MM.1S (cell line): Measurements from ENCODE around the gene KRTAP10-4.

Experiments used
- DNase-seq: peaks from one replicate; pipeline ENCODE4 v3.0.0-alpha.2; 2015
- H2AFZ ChIP-seq: fragments of 300-600 bp; sonication (generic); 2 replicates; pipeline ENCODE4 v1.6.0; 2016; ENCODE audit warnings: antibody characterized with exemption, low read length
- H3F3A ChIP-seq: fragments of 300-600 bp; sonication (generic); 2 replicates; pipeline ENCODE4 v1.6.1; 2016; ENCODE audit warnings: mild to moderate bottlenecking, antibody characterized with exemption, low read length, moderate library complexity, mixed read lengths; ENCODE audit not compliant: insufficient read depth
- H3K27ac ChIP-seq: fragments of 300-600 bp; sonication (generic); 2 replicates; pipeline ENCODE4 v1.5.1; 2016; ENCODE audit warnings: mild to moderate bottlenecking, low read length
- H3K27me3 ChIP-seq: fragments of 300-600 bp; sonication (generic); replicated peaks from 2 replicates; pipeline ENCODE4 v1.6.0; 2016; ENCODE audit warnings: low read length; ENCODE audit not compliant: insufficient read depth
- H3K36me3 ChIP-seq: fragments of 300-600 bp; sonication (generic); replicated peaks from 2 replicates; pipeline ENCODE4 v1.6.1; 2016; ENCODE audit warnings: mild to moderate bottlenecking, low read length, mixed read lengths; ENCODE audit not compliant: insufficient read depth
- H3K4me1 ChIP-seq: fragments of 300-600 bp; sonication (generic); 2 replicates; pipeline ENCODE4 v1.6.1; 2016; ENCODE audit warnings: low read length, mixed read lengths
- H3K4me2 ChIP-seq: fragments of 300-600 bp; sonication (generic); 2 replicates; pipeline ENCODE4 v1.6.0; 2016; ENCODE audit warnings: low read depth, low read length
- H3K4me3 ChIP-seq: fragments of 300-600 bp; sonication (generic); 2 replicates; pipeline ENCODE4 v1.5.1; 2016; ENCODE audit warnings: low read length, mixed read lengths
- H3K79me2 ChIP-seq: fragments of 300-600 bp; sonication (generic); 2 replicates; pipeline ENCODE4 v1.6.1; 2016; ENCODE audit warnings: mixed run types, low read length, mixed read lengths
- H3K9ac ChIP-seq: fragments of 300-600 bp; sonication (generic); 2 replicates; pipeline ENCODE4 v1.6.1; 2016; ENCODE audit warnings: low read length, mixed read lengths
- H3K9me2 ChIP-seq: fragments of 300-600 bp; sonication (generic); replicated peaks from 2 replicates; pipeline ENCODE4 v1.6.1; 2016; ENCODE audit warnings: mild to moderate bottlenecking, low read length, mixed read lengths; ENCODE audit not compliant: insufficient read depth
- H3K9me3 ChIP-seq: fragments of 300-600 bp; sonication (generic); replicated peaks from 2 replicates; pipeline ENCODE4 v1.6.1; 2016; ENCODE audit warnings: mild to moderate bottlenecking, low read length, mixed read lengths; ENCODE audit not compliant: insufficient read depth
- H4K20me1 ChIP-seq: fragments of 300-600 bp; sonication (generic); 2 replicates; pipeline ENCODE4 v1.6.1; 2016; ENCODE audit warnings: mild to moderate bottlenecking, low read length, moderate library complexity, mixed read lengths; ENCODE audit not compliant: insufficient read depth
- EZH2 ChIP-seq: fragments of 300-600 bp; sonication (generic); optimal IDR thresholded peaks from 2 replicates; pipeline ENCODE3; 2017; ENCODE audit warnings: low read depth, mild to moderate bottlenecking, antibody characterized with exemption, low read length, mixed read lengths
- EZH2phosphoT487 ChIP-seq: fragments of 300-600 bp; sonication (generic); IDR thresholded peaks from 2 replicates; pipeline ENCODE4 v1.6.1; 2018; ENCODE audit warnings: antibody characterized with exemption, low read length
- TF ChIP-seq, protein P1 (sequence below): fragments of 300-600 bp; sonication (generic); IDR thresholded peaks from 2 replicates; pipeline ENCODE4 v1.5.1; 2016; ENCODE audit warnings: antibody characterized with exemption, low read length, mixed read lengths

Gene KRTAP10-4

DNA sequence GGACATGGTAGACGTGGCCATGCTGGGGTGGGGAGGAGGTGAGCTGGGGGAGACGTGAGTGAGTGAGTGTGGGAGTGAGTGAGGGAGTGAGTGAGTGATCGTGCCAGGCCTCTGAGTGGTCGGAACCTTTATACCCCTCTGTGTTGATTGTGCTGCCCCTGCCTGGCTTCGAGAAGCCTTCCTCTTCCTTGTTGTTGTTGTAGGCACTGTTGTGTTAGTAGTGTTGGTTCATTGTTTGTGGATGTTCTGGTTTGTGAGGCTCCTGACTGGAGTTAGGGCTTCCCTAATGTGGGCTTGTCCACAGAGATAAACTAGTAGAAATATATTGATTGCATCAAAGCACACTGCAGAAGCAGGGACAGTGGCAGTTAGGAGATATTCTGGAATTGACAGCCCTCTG lies 14.8 kb upstream of the KRTAP10-4 start, which contains the start of gene KRTAP10-3:
TSS of gene KRTAP10-3 (minus strand) at position 101 of the 400 bp plus-strand sequence. CDS start at position 21, 80 bp downstream.
- no peaks in the 10 kb centered on the region for H3K9me3 ChIP-seq
- H3K9me2 ChIP-seq = no peaks in the 10 kb centered on the region
- H3K4me2 ChIP-seq = no peak within 1 kb of the TSS
- H3K4me1 ChIP-seq = no peaks in the 10 kb centered on the region
- no peak within 1 kb of the TSS for H3K4me3 ChIP-seq
- H3K27me3 ChIP-seq = peaks cover 92% of the 10 kb centered on the region
- no peaks in the 10 kb centered on the region for H4K20me1 ChIP-seq
- DNase-seq = no peak
- no peak within 1 kb of the TSS for H3K9ac ChIP-seq
- no peaks in the 10 kb centered on the region for H3F3A ChIP-seq
- no peaks in the 10 kb centered on the region for H3K79me2 ChIP-seq
- TF ChIP-seq EZH2 = no peak
- TF ChIP-seq EZH2phosphoT487 = no peak
- TF ChIP-seq, protein P1, sequence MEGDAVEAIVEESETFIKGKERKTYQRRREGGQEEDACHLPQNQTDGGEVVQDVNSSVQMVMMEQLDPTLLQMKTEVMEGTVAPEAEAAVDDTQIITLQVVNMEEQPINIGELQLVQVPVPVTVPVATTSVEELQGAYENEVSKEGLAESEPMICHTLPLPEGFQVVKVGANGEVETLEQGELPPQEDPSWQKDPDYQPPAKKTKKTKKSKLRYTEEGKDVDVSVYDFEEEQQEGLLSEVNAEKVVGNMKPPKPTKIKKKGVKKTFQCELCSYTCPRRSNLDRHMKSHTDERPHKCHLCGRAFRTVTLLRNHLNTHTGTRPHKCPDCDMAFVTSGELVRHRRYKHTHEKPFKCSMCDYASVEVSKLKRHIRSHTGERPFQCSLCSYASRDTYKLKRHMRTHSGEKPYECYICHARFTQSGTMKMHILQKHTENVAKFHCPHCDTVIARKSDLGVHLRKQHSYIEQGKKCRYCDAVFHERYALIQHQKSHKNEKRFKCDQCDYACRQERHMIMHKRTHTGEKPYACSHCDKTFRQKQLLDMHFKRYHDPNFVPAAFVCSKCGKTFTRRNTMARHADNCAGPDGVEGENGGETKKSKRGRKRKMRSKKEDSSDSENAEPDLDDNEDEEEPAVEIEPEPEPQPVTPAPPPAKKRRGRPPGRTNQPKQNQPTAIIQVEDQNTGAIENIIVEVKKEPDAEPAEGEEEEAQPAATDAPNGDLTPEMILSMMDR = no peak
- no peak within 1 kb of the TSS for H2AFZ ChIP-seq
- H3K27ac ChIP-seq = no peak within 1 kb of the TSS
- no peaks in the 10 kb centered on the region for H3K36me3 ChIP-seq

DNA sequence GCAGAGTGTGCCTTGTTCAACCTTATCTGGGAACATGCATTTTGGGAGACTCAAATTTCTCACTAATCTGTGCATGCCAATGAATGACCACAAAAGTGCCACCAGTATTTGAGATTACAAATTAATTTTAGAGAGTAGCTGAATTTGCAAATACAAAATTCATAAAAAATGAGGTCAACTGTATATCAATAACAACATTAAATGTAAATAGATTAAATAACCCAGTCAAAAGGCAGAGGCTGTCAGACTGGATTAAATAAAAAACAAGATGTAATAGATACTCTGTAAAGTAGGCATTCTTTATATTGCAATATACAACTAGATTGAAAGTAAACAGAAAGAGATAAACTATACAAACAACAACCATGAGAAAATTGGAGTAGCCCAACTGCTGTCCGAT lies 9.4 kb upstream of the KRTAP10-4 start:
- Histone ChIP-seq H3K4me3 (no peak overlapping the region), H3K36me3 (no peaks in the 10 kb centered on the region), H3K9me2 (no peaks in the 10 kb centered on the region), H3K4me2 (no peak overlapping the region), H3K27ac (no peak overlapping the region), H4K20me1 (no peaks in the 10 kb centered on the region), H3K9me3 (no peaks in the 10 kb centered on the region), H3K4me1 (no peaks in the 10 kb centered on the region), H3K79me2 (no peaks in the 10 kb centered on the region), H3K27me3 (peaks cover 92% of the 10 kb centered on the region), H2AFZ (no peak overlapping the region), H3K9ac (no peak overlapping the region), H3F3A (no peaks in the 10 kb centered on the region)
- DNase-seq = no peak
- TF ChIP-seq EZH2phosphoT487 (no peak), EZH2 (no peak)
- TF ChIP-seq, protein P1 = no peak

DNA sequence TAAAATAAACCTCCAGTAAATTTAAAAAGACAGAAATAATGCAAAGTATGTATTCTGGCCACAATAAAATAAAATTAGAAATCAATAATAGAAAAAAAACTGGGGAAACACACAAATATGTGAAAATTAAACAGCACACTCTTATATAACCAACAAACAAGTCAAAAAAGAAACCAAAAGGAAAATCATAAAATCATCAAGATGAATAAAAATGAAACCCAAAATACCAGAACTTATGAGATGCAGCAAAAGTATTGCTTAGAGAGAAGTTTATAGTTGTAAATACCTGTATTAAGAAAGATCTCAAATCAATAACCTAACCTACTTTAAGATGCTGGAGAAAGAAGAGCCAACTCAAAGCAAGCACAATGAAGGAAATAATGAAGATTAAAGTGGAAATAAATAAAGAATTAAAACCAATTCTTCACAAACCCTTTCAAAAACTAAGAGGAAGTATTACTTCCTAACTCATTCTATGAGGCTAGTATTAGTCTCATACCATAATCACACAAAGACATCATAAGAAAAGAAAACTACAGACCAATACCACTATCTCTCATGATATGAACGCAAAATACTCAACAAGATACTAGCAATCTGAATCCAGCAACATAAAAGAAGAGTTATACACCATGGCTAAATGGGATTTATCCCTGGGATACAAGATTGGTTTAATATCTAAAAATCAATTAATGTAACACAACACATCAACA lies 8.5 kb upstream of the KRTAP10-4 start:
- no peak overlapping the region for H2AFZ ChIP-seq
- no peaks in the 10 kb centered on the region for H3K36me3 ChIP-seq
- no peak overlapping the region for H3K27ac ChIP-seq

More for the DNA sequence above, 8.5 kb upstream of the KRTAP10-4 start:
- Histone ChIP-seq H3K9ac (no peak overlapping the region), H3K27me3 (peaks cover 92% of the 10 kb centered on the region), H3K4me1 (no peaks in the 10 kb centered on the region), H3F3A (no peaks in the 10 kb centered on the region), H3K79me2 (no peaks in the 10 kb centered on the region), H3K4me3 (no peak overlapping the region), H3K9me2 (no peaks in the 10 kb centered on the region), H4K20me1 (no peaks in the 10 kb centered on the region), H3K9me3 (no peaks in the 10 kb centered on the region), H3K4me2 (no peak overlapping the region)
- DNase-seq = no peak
- TF ChIP-seq, protein P1 = no peak
- TF ChIP-seq EZH2phosphoT487 (no peak), EZH2 (no peak)
